Stimulated activated CD4-positive, alpha-beta T cell treated with anti-CD3 and anti-CD28 coated beads, TNF-alpha, amount 100 ng/mL, for 24 hours (primary cell): Measurements from ENCODE around the gene CENPO.

Experiments
- DNase-seq, 3 experiments: peaks; one replicate each; pipeline ENCODE4 v3.0.0-alpha.2; 2020; ENCODE audit warnings: low read depth in 3 of 3

The CENPO gene

DNA sequence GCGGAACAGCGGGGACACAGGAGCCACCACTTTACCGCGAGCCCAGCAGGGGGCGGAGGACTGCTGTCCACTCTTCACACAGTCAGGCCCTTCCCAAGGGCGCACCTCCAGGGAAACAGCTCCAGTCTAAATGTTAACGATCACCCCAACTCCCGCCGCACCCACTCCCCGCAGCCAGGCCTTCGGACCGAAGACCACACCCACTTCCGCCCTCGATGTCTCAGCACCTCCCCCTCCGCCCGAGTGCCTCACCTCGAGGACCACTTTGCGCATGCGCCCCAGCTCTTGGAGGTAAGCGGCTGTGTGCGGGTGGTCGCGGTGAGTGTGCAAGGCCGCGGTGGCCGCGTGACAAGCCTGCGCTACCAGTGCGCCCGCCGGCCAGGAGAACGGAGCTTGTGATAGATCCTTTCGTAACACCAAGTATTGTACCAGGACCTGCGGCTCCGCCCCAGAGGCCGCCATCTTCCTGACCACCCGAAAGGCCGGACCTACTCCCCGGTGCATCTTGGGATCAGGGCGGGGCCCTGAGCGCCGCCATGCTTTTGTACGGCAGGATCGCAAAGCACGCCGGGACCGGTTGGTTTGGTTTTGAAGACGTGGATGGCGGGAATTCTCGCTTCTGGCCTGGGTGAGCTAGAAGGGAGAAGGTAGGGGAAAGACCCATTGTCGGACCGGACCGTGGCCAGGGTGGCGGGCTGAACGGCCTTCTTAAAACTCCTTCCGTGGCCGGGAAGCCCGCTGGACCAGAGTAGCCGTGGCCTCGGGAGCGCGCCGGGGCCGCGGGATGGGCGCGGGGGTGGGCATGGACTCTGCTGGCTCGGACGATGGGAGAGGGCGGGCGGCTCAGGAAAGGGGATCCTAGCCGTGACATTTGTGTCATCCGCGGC, at the start of gene CENPO, which contains the start of gene PTRHD1:
Gene CENPO (plus strand): TSS at position 552 of the 887 bp plus-strand sequence. CDS start 495 bp downstream, outside the sequence.
Gene PTRHD1 (minus strand): TSS at position 518 of the 887 bp plus-strand sequence. CDS start 14 bp downstream, at position 504.
- peak; percentile 88 to 93 (median 89) for DNase-seq

- DNase-seq = no peak
Measured at GRCh38 chr2:24743924-24744323, 49.3 kb upstream of the CENPO start.

GRCh38 chr2:24744356-24744755, 48.9 kb upstream of the CENPO start:
- no peak for DNase-seq

- no peak for DNase-seq
Measured at GRCh38 chr2:24745825-24746224, 47.4 kb upstream of the CENPO start.

- DNase-seq = no peak
Measured at GRCh38 chr2:24747299-24747698, 45.9 kb upstream of the CENPO start.

- no peak for DNase-seq
Measured at GRCh38 chr2:24749069-24749691, 44.0 kb upstream of the CENPO start.

DNA sequence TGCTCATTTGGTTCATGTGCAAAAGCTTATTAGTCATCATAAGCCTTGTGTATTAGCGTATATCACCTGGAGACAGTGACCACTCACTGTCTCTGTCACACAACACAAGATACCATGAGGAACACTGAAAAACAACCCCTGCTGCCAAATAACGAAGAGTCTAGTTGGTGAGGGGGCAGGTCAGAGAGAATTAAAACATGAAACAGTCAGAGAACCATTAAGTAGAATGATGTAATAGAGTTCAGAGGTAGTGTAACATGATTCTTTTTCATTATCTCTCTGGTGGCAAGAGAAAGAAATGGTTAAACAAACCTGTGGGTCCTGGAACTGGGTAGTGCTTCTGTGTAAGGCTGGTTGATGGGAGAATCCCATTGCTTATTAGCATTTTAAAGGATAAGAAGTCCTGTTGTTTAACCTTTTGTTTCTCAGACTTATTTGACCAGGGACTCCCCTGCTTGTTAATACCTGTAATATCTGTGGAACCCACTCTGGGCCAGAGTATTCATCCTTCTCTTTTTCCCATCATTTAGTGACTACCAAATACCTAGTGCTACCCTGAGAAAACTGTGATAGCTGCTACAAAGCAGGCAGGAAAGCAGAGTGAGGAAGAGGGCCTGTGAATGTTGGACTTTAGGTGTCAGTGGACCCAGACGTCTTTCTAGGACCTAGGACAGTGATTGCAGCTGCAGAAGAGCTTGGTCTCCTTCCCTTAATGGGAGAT, 38.1 kb upstream of the CENPO start:
- no peak for DNase-seq

GRCh38 chr2:24756789-24757188, 36.4 kb upstream of the CENPO start:
- DNase-seq = no peak

- no peak for DNase-seq
Measured at GRCh38 chr2:24761866-24762265, 31.4 kb upstream of the CENPO start.

DNA sequence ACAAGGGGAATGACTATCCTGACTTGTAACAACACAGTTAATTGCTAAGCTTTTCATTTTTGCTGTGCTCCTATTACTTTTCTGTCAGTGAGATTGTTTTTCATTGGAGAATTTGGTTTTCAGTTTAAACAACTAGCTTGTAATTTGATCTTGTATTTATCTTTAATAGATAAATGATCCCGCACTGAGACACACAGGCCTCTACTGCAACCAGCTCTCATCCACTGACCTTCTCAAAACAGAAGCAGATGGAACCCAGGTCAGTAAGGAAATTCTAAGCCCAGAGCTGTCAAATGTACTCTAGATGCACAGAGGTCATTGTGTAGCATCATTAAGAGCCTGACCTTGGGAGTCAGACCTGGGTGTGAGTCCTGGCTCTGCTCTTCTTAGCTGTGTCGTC, 30.7 kb upstream of the CENPO start:
- DNase-seq = no peak

GRCh38 chr2:24763843-24764242, 29.4 kb upstream of the CENPO start:
- no peak for DNase-seq

- DNase-seq = peak in 1 of 3 experiments; percentile 5
Measured at GRCh38 chr2:24766609-24767008, 26.6 kb upstream of the CENPO start.

GRCh38 chr2:24768013-24768412, 25.2 kb upstream of the CENPO start:
- DNase-seq = no peak

DNA sequence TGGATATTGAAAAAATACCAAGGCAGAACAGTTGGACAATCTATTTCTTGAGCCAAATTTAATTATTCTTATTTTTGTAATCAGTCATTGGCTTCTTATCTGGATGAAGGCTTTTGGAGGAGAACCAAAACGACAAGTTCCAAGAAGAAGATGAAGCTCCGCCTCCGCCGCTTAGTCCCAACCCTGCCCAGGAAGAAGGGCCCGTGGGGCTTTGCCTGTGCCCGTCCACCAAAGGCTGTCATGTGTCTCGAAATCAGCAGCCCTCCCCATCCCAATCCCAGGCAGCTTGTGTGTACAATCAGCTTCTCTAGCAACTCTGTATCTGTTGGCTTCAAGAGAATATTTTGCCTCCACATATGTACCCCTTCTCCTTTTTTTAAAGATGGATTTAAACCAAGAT, 24.6 kb upstream of the CENPO start:
- no peak for DNase-seq

DNA sequence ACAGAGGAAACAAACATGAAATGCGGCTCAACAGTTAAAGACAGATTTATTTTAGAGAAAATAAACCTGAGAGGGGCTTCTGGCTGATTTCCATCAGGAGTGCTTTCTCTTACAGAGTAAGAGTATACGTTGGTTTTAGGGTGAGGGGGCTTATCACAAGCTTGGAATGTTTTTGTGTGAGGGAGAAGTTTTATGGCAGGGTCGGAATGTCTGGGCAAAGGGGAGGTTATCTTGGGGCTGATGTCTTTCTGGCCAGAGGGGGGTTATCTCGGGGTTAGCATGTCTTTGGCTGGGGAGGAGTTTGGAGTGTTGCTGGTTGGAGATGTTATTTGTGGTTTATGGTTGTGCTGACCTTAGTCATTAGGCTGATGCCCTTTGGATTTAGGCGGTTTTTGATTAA, 22.2 kb upstream of the CENPO start:
- no peak for DNase-seq

DNA sequence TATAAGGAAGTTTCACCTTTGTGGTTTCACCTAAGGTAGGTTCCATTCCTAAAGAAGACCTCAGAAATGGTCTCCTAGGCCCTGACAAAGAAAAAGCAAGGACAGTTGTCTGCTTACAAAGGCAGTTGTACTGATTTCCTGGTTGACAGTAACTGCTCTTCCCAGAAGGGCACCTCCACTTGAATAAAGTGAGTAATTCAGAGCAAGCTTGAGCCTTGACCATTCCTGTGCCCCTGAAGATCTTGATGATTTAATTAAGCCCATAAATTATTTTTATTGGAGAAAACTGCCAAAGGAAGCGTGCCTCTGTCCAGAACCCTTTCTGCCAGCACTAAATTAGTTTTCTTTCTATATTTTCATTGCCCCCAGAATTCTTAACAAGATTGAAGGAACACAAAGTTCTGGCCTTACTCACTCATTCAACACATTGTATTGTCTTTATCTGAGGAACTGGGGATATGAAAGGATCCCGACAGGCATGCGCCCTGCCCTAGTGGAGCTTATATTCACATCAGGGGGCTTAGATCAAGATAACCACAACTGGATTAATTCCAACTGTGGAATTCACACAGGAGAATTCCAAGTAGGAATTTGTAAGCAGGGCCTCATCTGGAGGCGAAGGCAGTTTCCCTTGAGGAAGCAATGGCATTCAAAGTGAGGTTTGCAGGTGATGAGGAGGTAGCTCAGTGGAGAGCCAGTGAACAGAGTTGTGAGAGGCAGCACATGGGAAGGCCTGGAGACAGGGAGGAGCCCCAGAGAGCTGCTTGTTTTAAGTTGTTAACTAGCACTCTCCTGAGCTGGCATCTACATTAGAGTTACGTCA, 21.2 kb upstream of the CENPO start:
- no peak for DNase-seq

- DNase-seq = no peak
Measured at GRCh38 chr2:24774373-24774772, 18.9 kb upstream of the CENPO start.

DNA sequence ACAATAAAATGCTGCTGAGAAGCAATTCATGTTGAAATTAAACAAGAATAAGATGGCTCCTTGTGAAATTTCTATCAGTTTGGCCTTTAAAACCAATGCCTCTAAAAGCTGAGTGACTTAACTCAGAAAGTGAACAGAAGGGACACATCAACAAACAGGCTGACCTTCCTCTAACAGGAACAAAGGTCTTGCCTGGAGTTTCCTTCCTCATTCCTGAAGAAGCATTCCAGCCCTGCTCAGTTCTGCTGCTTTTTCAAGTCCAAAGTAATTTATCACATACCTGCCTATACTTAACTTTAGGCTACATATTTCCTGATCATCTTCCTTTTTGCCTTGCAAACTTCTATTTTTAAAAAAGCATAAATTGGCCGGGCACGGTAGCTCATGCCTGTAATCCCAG, 14.1 kb upstream of the CENPO start:
- no peak for DNase-seq

GRCh38 chr2:24783641-24784040, 9.6 kb upstream of the CENPO start:
- no peak for DNase-seq

DNA sequence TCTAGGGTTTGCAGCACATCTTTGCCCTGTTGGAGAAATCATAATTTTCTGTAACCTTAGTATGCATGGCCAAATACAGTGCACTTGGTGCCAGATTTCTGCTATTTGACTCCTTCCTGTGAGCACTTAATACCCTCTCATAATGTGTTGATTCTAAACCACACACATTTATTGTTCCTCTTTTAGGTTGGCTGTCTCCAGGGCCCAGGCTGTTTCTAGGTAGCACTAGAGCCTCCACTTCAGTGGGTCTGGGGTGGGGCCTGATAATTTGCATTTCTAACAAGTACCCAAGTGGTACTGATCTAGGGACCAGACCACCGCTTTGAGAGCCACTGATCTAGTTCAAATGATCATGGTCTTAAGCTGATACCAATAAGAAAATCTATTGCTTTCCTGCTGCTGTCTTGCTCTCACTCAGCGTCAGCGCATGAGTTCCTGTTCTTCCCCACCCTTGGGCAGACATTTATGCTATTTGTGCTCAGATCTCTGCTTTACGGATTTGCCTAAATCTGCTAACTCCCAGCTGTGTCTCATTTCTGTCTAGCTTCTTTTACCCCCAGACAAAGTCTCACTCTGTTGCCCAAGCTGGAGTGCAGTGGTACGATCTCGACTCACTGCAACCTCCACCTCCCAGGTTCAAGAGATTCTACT, 7.4 kb upstream of the CENPO start:
- no peak for DNase-seq

DNA sequence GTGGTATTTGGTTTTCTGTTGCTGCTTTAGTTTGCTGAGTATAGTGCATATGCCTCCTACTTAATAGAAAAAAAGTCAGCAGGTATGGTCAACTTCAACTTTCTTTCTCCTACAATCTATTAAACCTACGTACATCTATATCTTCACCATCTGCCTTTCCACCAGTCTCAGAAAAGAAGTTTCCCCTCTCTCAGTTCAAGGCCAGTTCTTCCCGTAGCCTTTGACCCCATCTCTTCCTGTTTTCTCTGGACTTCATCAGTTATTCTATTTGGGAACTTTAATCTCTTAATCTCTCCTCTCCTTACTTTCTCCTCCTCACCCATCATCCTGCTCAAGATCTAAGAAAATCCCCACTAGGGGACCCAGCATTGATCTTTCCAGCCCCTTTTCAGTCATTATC, 5.7 kb upstream of the CENPO start:
- no peak for DNase-seq
